Esophagus muscularis mucosa (tissue), 4 donors: Measurements from ENCODE around the gene MIEF2. TPM values are rescaled to one million over a fixed set of nuclear protein-coding genes. Genes with fewer than 3 reads are reported as not detected.

ENCODE experiments used
- DNase-seq: peaks from one replicate; pipeline ENCODE4 v3.0.0-alpha.2; 2017; ENCODE audit errors: extremely low spot score
- H3K27ac ChIP-seq, 4 donors: fragments of 200-600 bp; sonication (generic); replicated peaks in 1 of 4; 1 replicate in 3 of 4; 2 replicates in 1 of 4; pipeline ENCODE4 v1.5.1; 2016 to 2019; ENCODE audit warnings: mild to moderate bottlenecking in 1 of 4
- H3K27me3 ChIP-seq, 4 donors: fragments of 200-600 bp; sonication (generic); one replicate each; pipeline versions ENCODE4 v1.5.1 to v1.6.0; 2016 to 2019
- H3K36me3 ChIP-seq, 4 donors: fragments of 200-600 bp; sonication (generic); one replicate each; pipeline ENCODE4 v1.5.1; 2016 to 2019
- H3K4me1 ChIP-seq, 4 donors: fragments of 200-600 bp; sonication (generic); one replicate each; pipeline ENCODE4 v1.5.1; 2016 to 2019
- H3K4me3 ChIP-seq, 4 donors: fragments of 200-600 bp; sonication (generic); 1 replicate in 2 of 4; 2 replicates in 2 of 4; pipeline ENCODE4 v1.5.1; 2016 to 2019; ENCODE audit warnings: mild to moderate bottlenecking in 4 of 4, moderate library complexity in 1 of 4
- H3K9me3 ChIP-seq, 4 donors: fragments of 200-600 bp; sonication (generic); 1 replicate in 3 of 4; 2 replicates in 1 of 4; pipeline ENCODE4 v1.5.1; 2016 to 2019
- CTCF ChIP-seq, 3 experiments: fragments of 200-600 bp in 2 of 3; fragments of 450-650 bp in 1 of 3; sonication (generic) in 2 of 3; IDR thresholded peaks; one replicate each; pipeline ENCODE4 v1.5.1; 2017 to 2019; ENCODE audit warnings: antibody characterized with exemption in 3 of 3, mild to moderate bottlenecking in 2 of 3, moderate library complexity in 1 of 3
- EP300 ChIP-seq: sonication (generic); formaldehyde crosslinking; IDR thresholded peaks from one replicate; pipeline ENCODE4 v1.6.1; 2017; ENCODE audit warnings: antibody characterized with exemption
- POLR2A ChIP-seq: fragments of 450-650 bp; IDR thresholded peaks from one replicate; pipeline ENCODE4 v1.6.1; 2017; ENCODE audit warnings: antibody characterized with exemption, moderate library complexity, mild to moderate bottlenecking, low read depth
- POLR2AphosphoS5 ChIP-seq, 2 donors: sonication (generic); formaldehyde crosslinking; IDR thresholded peaks; one replicate each; pipeline ENCODE4 v1.6.1; 2017; ENCODE audit warnings: antibody characterized with exemption in 2 of 2
- WGBS: methylation state at CpG from one replicate; pipeline ENCODE4 v1.1.5; 2018; 5-methylcytosine and 5-hydroxymethylcytosine counted together
- intact Hi-C: fragments of 100-400 bp; cut with DNase I; formaldehyde crosslinking; loops from one replicate; pipeline ENCODE4 v1.15.1; 2023
- total RNA-seq, 4 donors: library from RNA; depleted of rRNA; stranded (reverse); fragments of >200 nt; gene quantifications; one replicate each; pipeline versions ENCODE4 v1.1.0 to v1.2.1, GENCODE V29; 2016

MIEF2 gene
- total RNA-seq, 4 donors from 2014 or later, result 10.8 to 27.2 (median 17.9) TPM

- WGBS, result 86% methylated on average over 1 of the region's 1 CpG
- TF ChIP-seq POLR2A, result no peak
- intact Hi-C loops, result no loop called here
- Histone ChIP-seq H3K4me1 (no peaks in the 10 kb centered on the region), H3K27me3 (no peaks in the 10 kb centered on the region), H3K9me3 (no peaks in the 10 kb centered on the region), H3K36me3 (peaks cover 60 to 87% (median 82%) of the 10 kb centered on the region in 4 donors), H3K4me3 (no peak overlapping the region), H3K27ac (no peak overlapping the region)
- no peak for DNase-seq
Observed at GRCh38 chr17:18277076-18277475, 16.6 kb downstream of the MIEF2 start.

- Histone ChIP-seq H3K36me3 (peaks cover 72 to 96% (median 88%) of the 10 kb centered on the region in 4 donors), H3K9me3 (no peaks in the 10 kb centered on the region), H3K4me3 (no peak overlapping the region), H3K4me1 (no peaks in the 10 kb centered on the region), H3K27ac (no peak overlapping the region), H3K27me3 (no peaks in the 10 kb centered on the region)
- intact Hi-C loops, result no loop called here
- no peak for TF ChIP-seq POLR2AphosphoS5 (IDR thresholded peaks at IDR 0.05)
- DNase-seq, result no peak
- WGBS, result 71% methylated on average over 3 of the region's 3 CpGs
Observed at GRCh38 chr17:18278867-18279266, 18.4 kb downstream of the MIEF2 start.

DNA sequence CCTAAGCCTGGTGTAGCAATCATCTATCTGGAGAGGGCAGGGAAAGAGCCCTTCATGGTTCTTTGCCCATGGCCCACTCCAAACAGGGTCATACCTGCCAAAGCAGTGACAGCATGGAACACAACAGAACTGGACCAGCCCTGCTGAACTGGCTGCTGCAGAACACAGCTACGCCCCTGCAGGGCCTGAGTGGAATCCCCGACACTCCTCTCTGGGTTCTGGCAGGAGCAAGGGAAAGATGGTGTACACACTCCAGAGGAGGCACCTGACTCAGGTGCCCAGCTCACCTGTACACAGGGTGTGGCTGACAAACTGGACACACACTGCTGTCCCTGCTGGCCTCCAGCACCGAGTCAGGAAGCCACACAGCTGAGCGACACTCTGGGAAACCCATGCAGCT is 19.8 kb downstream of the MIEF2 start:
- Histone ChIP-seq H3K27ac (no peak overlapping the region), H3K4me3 (no peak overlapping the region), H3K27me3 (no peaks in the 10 kb centered on the region), H3K36me3 (peaks cover 71 to 99% (median 91%) of the 10 kb centered on the region in 4 donors), H3K9me3 (no peaks in the 10 kb centered on the region), H3K4me1 (no peaks in the 10 kb centered on the region)
- no peak for DNase-seq
- intact Hi-C loops, result no loop called here
- TF ChIP-seq EP300, result no peak
- TF ChIP-seq POLR2A, result no peak
- no peak for TF ChIP-seq POLR2AphosphoS5 (IDR thresholded peaks at IDR 0.05)
- TF ChIP-seq CTCF (IDR thresholded peaks at IDR 0.05), result no peak
- 78% methylated on average over 4 of the region's 4 CpGs for whole genome bisulfite sequencing

- no peak for TF ChIP-seq POLR2A
- TF ChIP-seq POLR2AphosphoS5 (IDR thresholded peaks at IDR 0.05), result no peak
- H3K27ac ChIP-seq, result no peak overlapping the region
- DNase-seq, result no peak
- no peaks in the 10 kb centered on the region for H3K27me3 ChIP-seq
- no peak overlapping the region for H3K4me3 ChIP-seq
- peaks cover 77 to 100% (median 96%) of the 10 kb centered on the region in 4 donors for H3K36me3 ChIP-seq
- no peaks in the 10 kb centered on the region for H3K4me1 ChIP-seq
- 57% methylated on average over 5 of the region's 5 CpGs for WGBS
- intact Hi-C loops, result no loop called here
- H3K9me3 ChIP-seq, result no peaks in the 10 kb centered on the region
Observed at GRCh38 chr17:18280766-18281371, 20.4 kb downstream of the MIEF2 start.

DNA sequence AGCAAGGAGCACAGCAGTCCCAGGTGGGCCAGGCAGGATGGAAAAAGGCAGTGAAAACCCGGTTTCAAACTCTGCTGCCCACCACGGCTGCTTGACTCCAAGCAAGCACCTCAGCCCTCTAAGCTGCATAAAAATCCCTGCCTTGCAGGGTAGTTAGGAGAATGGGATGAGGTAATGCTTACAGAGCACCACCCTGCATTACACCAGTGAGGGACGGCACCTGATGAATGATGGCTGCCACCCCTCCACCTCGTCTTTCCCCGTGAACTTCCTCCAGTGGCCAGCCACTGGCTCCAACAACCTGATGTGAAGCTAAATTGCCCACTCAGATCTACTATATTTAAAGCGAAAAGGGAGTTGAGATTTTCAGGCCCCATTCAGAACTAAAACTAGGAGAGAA is 21.3 kb downstream of the MIEF2 start:
- Histone ChIP-seq H3K27me3 (no peaks in the 10 kb centered on the region), H3K27ac (no peak overlapping the region), H3K4me1 (no peaks in the 10 kb centered on the region), H3K9me3 (no peaks in the 10 kb centered on the region), H3K4me3 (no peak overlapping the region), H3K36me3 (peaks cover 78 to 100% (median 94%) of the 10 kb centered on the region in 4 donors)
- no peak for TF ChIP-seq POLR2A
- TF ChIP-seq POLR2AphosphoS5 (IDR thresholded peaks at IDR 0.05), result no peak
- no peak for TF ChIP-seq EP300
- no peak for TF ChIP-seq CTCF (IDR thresholded peaks at IDR 0.05)
- no peak for DNase-seq
- WGBS, result 88% methylated on average over 5 of the region's 6 CpGs
- intact Hi-C loops, result no loop called here

- DNase-seq, result no peak
- peaks cover 73 to 99% (median 93%) of the 10 kb centered on the region in 4 donors for H3K36me3 ChIP-seq
Observed at GRCh38 chr17:18285296-18285695, 24.8 kb downstream of the MIEF2 start.

More at GRCh38 chr17:18285296-18285695, 24.8 kb downstream of the MIEF2 start:
- Histone ChIP-seq H3K9me3 (no peaks in the 10 kb centered on the region), H3K4me1 (no peaks in the 10 kb centered on the region), H3K27me3 (no peaks in the 10 kb centered on the region), H3K27ac (no peak overlapping the region), H3K4me3 (no peak overlapping the region)
- intact Hi-C loops, result no loop called here
- 92% methylated on average over 11 of the region's 11 CpGs for WGBS
- TF ChIP-seq POLR2A (no peak), EP300 (no peak), CTCF (IDR thresholded peaks at IDR 0.05) (no peak), POLR2AphosphoS5 (IDR thresholded peaks at IDR 0.05) (no peak)
